A549 treated with GW870086 at 1 μM for 4 hours (cell line): Measurements from ENCODE around the gene TFRC. TPM values are rescaled to one million over a fixed set of nuclear protein-coding genes. Genes with fewer than 3 reads are reported as not detected.

Experiments used
- total RNA-seq: library from RNA; stranded (reverse); fragments of 200-300 nt; extraction: Qiagen RNA extraction; gene quantifications from 5 replicates; pipeline ENCODE4 v1.2.3, GENCODE V29; 2022; ENCODE audit warnings: low read depth

TFRC gene
- total RNA-seq: 81.1 to 102 TPM (median 98.7 TPM) in 5 replicates

DNA sequence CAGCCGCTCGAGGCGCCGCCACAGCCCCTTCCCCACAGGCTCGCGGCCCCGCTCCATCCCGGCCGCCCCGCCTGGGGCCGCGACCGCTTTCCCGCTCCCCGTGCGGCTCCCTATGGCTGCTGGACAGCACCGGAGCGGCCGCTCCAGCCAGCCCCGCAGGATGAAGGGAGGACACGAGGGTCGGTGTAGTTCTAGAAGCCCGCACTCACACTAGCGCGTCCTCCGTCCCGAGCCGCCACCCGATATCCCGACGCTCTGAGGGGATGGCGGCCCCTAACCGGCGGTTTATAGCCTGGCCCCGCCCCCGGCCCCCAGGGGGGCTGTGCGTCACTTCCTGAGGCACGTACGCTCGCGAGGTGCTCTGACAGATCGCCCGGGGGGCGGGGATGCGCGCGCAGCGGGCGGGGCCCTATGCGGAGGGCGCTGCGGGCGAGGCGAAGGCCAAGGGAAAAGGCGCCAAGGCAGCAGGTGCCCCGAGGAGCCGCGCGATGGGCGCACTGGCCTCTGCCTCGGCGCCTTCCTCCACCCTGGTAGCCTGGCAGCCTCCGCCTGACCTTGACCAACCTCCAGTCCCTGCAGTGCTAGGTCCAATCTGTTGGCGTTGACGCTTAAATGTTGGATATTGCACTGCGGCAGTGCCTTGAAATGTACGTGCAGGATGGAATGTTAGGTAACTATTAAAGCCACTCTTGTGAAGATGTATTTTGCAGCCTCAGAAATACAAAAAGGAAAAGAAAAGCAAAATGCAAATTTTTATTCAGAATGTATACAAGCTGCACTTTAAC, at the start of gene TFRC:
Gene TFRC (minus strand): TSS at position 257 of the 785 bp plus-strand sequence. CDS start 4,991 bp downstream, outside the sequence.

Other genes starting within 250 kb of the TFRC start
- 17.4 to 21.9 TPM (median 21.4 TPM) in 5 replicates for gene TNK2, start 173.5 kb downstream of the TFRC start, total RNA-seq
- gene ZDHHC19, start 129.3 kb upstream of the TFRC start, total RNA-seq: 0.52 TPM in 1 of 5 replicates, not detected in the others
- gene SLC51A, start 134.4 kb upstream of the TFRC start, total RNA-seq: not detected in 5 replicates
- 29.3 to 38.1 TPM (median 33.4 TPM) in 5 replicates for gene PCYT1A, start 205.6 kb upstream of the TFRC start, total RNA-seq
- 21.4 to 27.8 TPM (median 23.7 TPM) in 5 replicates for gene DYNLT2B, start 236.2 kb upstream of the TFRC start, total RNA-seq